ENCODE results near the gene ZBTB16.

DNA sequence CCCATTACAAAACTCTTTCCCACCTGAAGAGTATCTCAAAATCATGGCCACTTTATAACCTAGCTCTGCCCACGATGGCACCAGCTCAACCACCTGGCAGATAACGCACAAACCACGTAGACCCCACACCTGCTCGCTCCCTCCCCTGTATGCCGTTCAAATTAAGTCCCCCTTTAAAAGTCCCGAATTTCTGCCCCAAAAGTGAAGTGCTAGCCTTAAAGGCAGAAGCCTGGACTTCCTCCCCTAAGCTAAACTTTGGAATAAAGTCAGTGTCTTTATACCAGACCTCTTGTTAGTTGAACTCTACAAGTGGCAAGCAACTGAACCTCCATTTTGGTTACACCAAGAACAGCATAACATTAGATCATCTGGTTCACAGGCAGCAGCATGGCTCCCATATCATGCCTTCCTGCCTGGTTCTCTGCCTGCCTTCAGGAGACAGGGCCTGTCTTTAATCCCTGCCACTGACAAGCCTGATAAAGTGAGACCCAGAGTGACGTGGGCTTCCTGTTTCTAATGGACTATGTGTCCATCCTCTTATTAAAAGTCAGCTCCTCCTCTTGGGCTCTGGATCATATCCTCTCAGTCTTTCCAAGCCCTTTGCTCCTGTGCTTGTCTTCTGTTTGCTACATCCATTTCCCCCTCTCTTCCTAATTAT, 204.1 kb downstream of the ZBTB16 start:
- TF ChIP-seq, protein P1, sequence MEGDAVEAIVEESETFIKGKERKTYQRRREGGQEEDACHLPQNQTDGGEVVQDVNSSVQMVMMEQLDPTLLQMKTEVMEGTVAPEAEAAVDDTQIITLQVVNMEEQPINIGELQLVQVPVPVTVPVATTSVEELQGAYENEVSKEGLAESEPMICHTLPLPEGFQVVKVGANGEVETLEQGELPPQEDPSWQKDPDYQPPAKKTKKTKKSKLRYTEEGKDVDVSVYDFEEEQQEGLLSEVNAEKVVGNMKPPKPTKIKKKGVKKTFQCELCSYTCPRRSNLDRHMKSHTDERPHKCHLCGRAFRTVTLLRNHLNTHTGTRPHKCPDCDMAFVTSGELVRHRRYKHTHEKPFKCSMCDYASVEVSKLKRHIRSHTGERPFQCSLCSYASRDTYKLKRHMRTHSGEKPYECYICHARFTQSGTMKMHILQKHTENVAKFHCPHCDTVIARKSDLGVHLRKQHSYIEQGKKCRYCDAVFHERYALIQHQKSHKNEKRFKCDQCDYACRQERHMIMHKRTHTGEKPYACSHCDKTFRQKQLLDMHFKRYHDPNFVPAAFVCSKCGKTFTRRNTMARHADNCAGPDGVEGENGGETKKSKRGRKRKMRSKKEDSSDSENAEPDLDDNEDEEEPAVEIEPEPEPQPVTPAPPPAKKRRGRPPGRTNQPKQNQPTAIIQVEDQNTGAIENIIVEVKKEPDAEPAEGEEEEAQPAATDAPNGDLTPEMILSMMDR (conservative IDR thresholded peaks at IDR 0.05; ENCODE audit: low read depth in 2 of 2) = no peak
- TF ChIP-seq, protein P2, sequence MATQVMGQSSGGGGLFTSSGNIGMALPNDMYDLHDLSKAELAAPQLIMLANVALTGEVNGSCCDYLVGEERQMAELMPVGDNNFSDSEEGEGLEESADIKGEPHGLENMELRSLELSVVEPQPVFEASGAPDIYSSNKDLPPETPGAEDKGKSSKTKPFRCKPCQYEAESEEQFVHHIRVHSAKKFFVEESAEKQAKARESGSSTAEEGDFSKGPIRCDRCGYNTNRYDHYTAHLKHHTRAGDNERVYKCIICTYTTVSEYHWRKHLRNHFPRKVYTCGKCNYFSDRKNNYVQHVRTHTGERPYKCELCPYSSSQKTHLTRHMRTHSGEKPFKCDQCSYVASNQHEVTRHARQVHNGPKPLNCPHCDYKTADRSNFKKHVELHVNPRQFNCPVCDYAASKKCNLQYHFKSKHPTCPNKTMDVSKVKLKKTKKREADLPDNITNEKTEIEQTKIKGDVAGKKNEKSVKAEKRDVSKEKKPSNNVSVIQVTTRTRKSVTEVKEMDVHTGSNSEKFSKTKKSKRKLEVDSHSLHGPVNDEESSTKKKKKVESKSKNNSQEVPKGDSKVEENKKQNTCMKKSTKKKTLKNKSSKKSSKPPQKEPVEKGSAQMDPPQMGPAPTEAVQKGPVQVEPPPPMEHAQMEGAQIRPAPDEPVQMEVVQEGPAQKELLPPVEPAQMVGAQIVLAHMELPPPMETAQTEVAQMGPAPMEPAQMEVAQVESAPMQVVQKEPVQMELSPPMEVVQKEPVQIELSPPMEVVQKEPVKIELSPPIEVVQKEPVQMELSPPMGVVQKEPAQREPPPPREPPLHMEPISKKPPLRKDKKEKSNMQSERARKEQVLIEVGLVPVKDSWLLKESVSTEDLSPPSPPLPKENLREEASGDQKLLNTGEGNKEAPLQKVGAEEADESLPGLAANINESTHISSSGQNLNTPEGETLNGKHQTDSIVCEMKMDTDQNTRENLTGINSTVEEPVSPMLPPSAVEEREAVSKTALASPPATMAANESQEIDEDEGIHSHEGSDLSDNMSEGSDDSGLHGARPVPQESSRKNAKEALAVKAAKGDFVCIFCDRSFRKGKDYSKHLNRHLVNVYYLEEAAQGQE (IDR thresholded peaks at IDR 0.05; ENCODE audit: unreplicated experiment) = no peak
- TF ChIP-seq EZH2 (IDR thresholded peaks at IDR 0.05; ENCODE audit: low read depth, unreplicated experiment) (no peak), POLR2AphosphoS5 (IDR thresholded peaks at IDR 0.05; ENCODE audit: low read depth) (no peak), EZH2phosphoT487 (IDR thresholded peaks at IDR 0.05; ENCODE audit: unreplicated experiment) (no peak), ZNF114 (CRISPR knock-in tag; IDR thresholded peaks at IDR 0.05) (no peak), NANOG (IDR thresholded peaks at IDR 0.05; ENCODE audit: borderline replicate concordance) (no peak), JUNB (IDR thresholded peaks at IDR 0.05; ENCODE audit: unreplicated experiment) (no peak), CREB1 (CRISPR knock-in tag; IDR thresholded peaks at IDR 0.05; ENCODE audit: low read depth) (no peak)

Data from GM23338 (cell line).